Uterus (tissue), 4 donors: ENCODE data around the gene FEM1B. TPM values are rescaled to one million over a fixed set of nuclear protein-coding genes. Genes with fewer than 3 reads are reported as not detected.

ENCODE experiments used
- DNase-seq, 2 donors: peaks; one replicate each; pipeline ENCODE4 v3.0.0-alpha.2; 2019 to 2020
- H3K27ac ChIP-seq, 2 donors: fragments of 200-600 bp; sonication (generic); 1 replicate in 1 of 2; 2 replicates in 1 of 2; pipeline ENCODE4 v1.5.1; 2016 to 2018
- H3K27me3 ChIP-seq, 2 donors: fragments of 200-600 bp; sonication (generic); one replicate each; pipeline ENCODE4 v1.5.1; 2018 to 2019; ENCODE audit warnings: control low read depth in 1 of 2
- H3K36me3 ChIP-seq, 2 donors: fragments of 200-600 bp; sonication (generic); one replicate each; pipeline ENCODE4 v1.5.1; 2019; ENCODE audit warnings: control low read depth in 1 of 2
- H3K4me1 ChIP-seq, 2 donors: fragments of 200-600 bp; sonication (generic); one replicate each; pipeline ENCODE4 v1.5.1; 2018 to 2019; ENCODE audit warnings: control low read depth in 1 of 2
- H3K4me3 ChIP-seq, 2 donors: fragments of 200-600 bp; sonication (generic); 1 replicate in 1 of 2; 2 replicates in 1 of 2; pipeline ENCODE4 v1.5.1; 2018 to 2019; ENCODE audit warnings: mild to moderate bottlenecking in 1 of 2
- H3K9me3 ChIP-seq, 2 donors: fragments of 200-600 bp; sonication (generic); one replicate each; pipeline ENCODE4 v1.5.1; 2019; ENCODE audit warnings: control low read depth in 1 of 2
- CTCF ChIP-seq, 4 experiments: fragments of 200-600 bp in 2 of 4; fragments of 450-650 bp in 2 of 4; sonication (generic) in 2 of 4; IDR thresholded peaks; one replicate each; pipeline ENCODE4 v1.5.1; 2016 to 2019; ENCODE audit warnings: antibody characterized with exemption in 4 of 4, mild to moderate bottlenecking in 2 of 4, moderate library complexity in 1 of 4
- POLR2A ChIP-seq, 2 donors: fragments of 450-650 bp; IDR thresholded peaks; one replicate each; pipeline ENCODE4 v1.6.1; 2016; ENCODE audit warnings: antibody characterized with exemption in 2 of 2, mild to moderate bottlenecking in 1 of 2, moderate library complexity in 1 of 2
- intact Hi-C: fragments of 100-400 bp; cut with DNase I; formaldehyde crosslinking; loops from one replicate; pipeline ENCODE4 v1.15.1; 2023; ENCODE audit warnings: low total_unique reads
- total RNA-seq, 4 donors: library from RNA; depleted of rRNA in 3 of 4; stranded (reverse); fragments of >200 nt in 3 of 4; gene quantifications; one replicate each; pipeline versions ENCODE4 v1.1.0 to v1.2.4, GENCODE V29; 2014 to 2023
- donor health status: DM: yes; HTN: yes; CAD: no.

Gene FEM1B
- total RNA-seq, 4 donors from 2014 or later, result 39.4 to 130 (median 77.4) TPM

GRCh38 chr15:68268405-68268804 is 9.1 kb upstream of the FEM1B start:
- H3K27me3 ChIP-seq, result no peaks in the 10 kb centered on the region
- no peak overlapping the region for H3K4me3 ChIP-seq
- H3K4me1 ChIP-seq, result peaks cover 11 to 14% of the 10 kb centered on the region in 2 donors
- no peak for DNase-seq
- intact Hi-C loops, result no loop called here
- H3K36me3 ChIP-seq, result no peaks in the 10 kb centered on the region
- no peaks in the 10 kb centered on the region for H3K9me3 ChIP-seq
- TF ChIP-seq POLR2A (IDR thresholded peaks at IDR 0.05) (no peak), CTCF (IDR thresholded peaks at IDR 0.05) (no peak)
- H3K27ac ChIP-seq, result no peak overlapping the region

GRCh38 chr15:68271854-68272471 is 5.6 kb upstream of the FEM1B start:
- DNase-seq, result peak; percentile 62 to 71
- TF ChIP-seq POLR2A (IDR thresholded peaks at IDR 0.05) (peak in 1 of 2 donors; percentile 33), CTCF (IDR thresholded peaks at IDR 0.05) (no peak)

GRCh38 chr15:68272721-68273271 is 4.7 kb upstream of the FEM1B start:
- peaks cover 14 to 20% of the 10 kb centered on the region in 2 donors for H3K4me1 ChIP-seq

More at GRCh38 chr15:68271854-68272471, 5.6 kb upstream of the FEM1B start:
- Histone ChIP-seq H3K4me3 (no peak overlapping the region), H3K36me3 (no peaks in the 10 kb centered on the region), H3K27ac (peak overlapping the region; percentile 99), H3K27me3 (no peaks in the 10 kb centered on the region), H3K4me1 (peaks cover 14 to 20% of the 10 kb centered on the region in 2 donors), H3K9me3 (no peaks in the 10 kb centered on the region)
- intact Hi-C loops, result no loop called here

GRCh38 chr15:68274201-68274848 is 3.2 kb upstream of the FEM1B start:
- H3K4me1 ChIP-seq, result peaks cover 14 to 20% of the 10 kb centered on the region in 2 donors
- DNase-seq, result no peak
- intact Hi-C loops, result no loop called here
- peak overlapping the region; percentile 99 for H3K27ac ChIP-seq
- no peaks in the 10 kb centered on the region for H3K9me3 ChIP-seq
- H3K4me3 ChIP-seq, result no peak overlapping the region
- no peaks in the 10 kb centered on the region for H3K27me3 ChIP-seq
- H3K36me3 ChIP-seq, result no peaks in the 10 kb centered on the region
- TF ChIP-seq CTCF (IDR thresholded peaks at IDR 0.05), result no peak
- no peak for TF ChIP-seq POLR2A (IDR thresholded peaks at IDR 0.05)

More at GRCh38 chr15:68272721-68273271, 4.7 kb upstream of the FEM1B start:
- intact Hi-C loops, result no loop called here
- peak; percentile 67 to 88 for DNase-seq
- Histone ChIP-seq H3K9me3 (no peaks in the 10 kb centered on the region), H3K36me3 (no peaks in the 10 kb centered on the region), H3K27ac (peak overlapping the region; percentile 99), H3K4me3 (no peak overlapping the region), H3K27me3 (no peaks in the 10 kb centered on the region)
- peak in 1 of 2 donors; percentile 7 for TF ChIP-seq POLR2A (IDR thresholded peaks at IDR 0.05)
- no peak for TF ChIP-seq CTCF (IDR thresholded peaks at IDR 0.05)

GRCh38 chr15:68275165-68275746 is 2.3 kb upstream of the FEM1B start:
- H3K27me3 ChIP-seq, result no peaks in the 10 kb centered on the region
- TF ChIP-seq CTCF (IDR thresholded peaks at IDR 0.05), result no peak
- no peak for TF ChIP-seq POLR2A (IDR thresholded peaks at IDR 0.05)
- no peaks in the 10 kb centered on the region for H3K36me3 ChIP-seq
- peak overlapping the region; percentile 99 for H3K27ac ChIP-seq
- peaks cover 14 to 20% of the 10 kb centered on the region in 2 donors for H3K4me1 ChIP-seq
- intact Hi-C loops, result no loop called here
- H3K4me3 ChIP-seq, result no peak overlapping the region
- no peaks in the 10 kb centered on the region for H3K9me3 ChIP-seq
- DNase-seq, result no peak
